ENCODE results near the gene LGR4.
"Not testable (repeated sequence)": the region's sequence is repeated elsewhere in the genome, so short reads cannot be mapped to it uniquely, and the experiment has no call there.

The LGR4 gene

GRCh38 chr11:27331981-27332380 lies 140.6 kb downstream of the LGR4 start:
- no peak for DNase-seq

- no peak for DNase-seq
These were observed 141.8 kb downstream of the LGR4 start for GRCh38 chr11:27330633-27331270.

DNA sequence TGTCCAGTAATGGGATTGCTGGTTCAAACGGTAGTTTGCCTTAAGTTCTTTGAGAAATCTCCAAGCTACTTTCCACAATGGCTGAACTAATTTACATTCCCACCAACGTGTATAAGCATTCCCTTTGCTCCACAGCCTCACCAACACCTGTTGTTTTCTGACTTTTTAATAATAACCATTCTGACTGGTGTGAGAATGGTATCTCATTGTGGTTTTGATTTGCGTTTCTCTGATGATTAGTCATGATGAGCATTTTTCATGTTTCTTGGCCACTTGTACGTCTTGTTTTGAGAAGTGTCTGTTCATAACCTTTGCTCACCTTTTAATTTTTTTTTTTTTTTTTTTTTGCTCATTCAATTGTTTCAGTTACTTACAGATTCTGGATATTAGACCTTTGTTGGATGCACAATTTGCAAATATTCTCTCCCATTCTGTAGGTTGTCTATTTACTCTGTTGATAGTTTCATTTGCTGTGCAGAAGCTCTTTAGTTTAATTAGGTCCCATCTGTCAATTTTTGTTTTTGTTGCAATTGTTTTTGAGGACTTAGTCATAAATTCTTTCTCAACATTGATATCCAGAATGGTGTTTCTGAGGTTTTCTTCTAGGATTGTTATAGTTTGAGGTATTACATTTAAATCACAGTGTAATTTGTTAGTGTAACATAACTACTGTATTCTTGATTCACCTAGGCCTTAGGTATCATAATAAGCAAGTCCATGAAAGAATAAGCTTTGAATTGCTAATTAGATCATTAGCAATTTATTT lies 142.5 kb downstream of the LGR4 start:
- no peak for DNase-seq

- no peak for DNase-seq
These were observed 144.0 kb downstream of the LGR4 start for GRCh38 chr11:27328614-27329013.

DNA sequence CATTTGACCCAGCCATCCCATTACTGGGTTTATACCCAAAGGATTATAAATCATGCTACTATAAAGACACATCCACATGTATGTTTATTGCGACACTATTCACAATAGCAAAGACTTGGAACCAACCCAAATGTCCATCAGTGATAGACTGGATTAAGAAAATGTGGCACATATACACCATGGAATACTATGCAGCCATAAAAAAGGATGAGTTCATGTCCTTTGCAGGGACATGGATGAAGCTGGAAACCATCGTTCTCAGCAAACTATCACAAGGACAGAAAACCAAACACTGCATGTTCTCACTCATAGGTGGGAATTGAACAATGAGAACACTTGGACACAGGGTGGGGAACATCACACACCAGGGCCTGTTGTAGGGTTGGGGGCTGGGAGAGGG lies 145.5 kb downstream of the LGR4 start:
- not testable (repeated sequence) for DNase-seq

DNA sequence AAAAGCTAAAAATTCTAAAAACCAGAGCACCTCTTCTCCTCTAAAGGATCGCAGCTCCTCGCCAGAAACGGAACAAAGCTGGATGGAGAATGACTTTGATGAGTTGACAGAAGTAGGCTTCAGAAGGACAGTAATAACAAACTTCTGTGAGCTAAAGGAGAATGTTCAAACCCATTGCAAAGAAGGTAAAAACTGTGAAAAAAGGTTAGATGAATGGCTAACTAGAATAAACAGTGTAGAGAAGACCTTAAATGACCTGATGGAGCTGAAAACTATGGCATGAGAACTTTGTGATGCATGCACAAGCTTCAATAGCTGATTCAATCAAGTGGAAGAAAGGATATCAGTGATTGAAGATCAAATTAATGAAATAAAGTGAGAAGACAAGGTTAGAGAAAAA lies 150.4 kb downstream of the LGR4 start:
- not testable (repeated sequence) for DNase-seq

GRCh38 chr11:27321340-27321739 lies 151.2 kb downstream of the LGR4 start:
- not testable (repeated sequence) for DNase-seq

DNA sequence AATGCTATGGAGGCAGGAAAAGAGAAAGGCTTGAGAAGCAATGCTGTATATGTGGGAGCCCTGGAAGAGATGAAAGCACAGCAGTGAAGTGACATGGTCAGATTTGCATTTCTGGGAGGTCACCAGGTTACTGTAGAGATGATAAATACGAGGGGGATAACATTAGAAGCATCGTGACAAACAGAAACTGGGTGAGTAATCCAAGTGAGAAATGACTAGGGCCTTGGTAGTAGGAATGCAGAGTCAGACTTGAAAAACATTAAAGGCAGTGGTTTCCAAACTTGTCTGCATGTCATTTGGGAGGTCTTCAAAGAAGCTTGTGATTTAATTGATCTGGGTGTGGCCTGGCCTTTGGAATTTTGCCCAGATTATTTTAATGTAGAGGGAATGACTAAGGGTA lies 153.5 kb downstream of the LGR4 start:
- DNase-seq, result no peak

- no peak for DNase-seq
These were observed 154.8 kb downstream of the LGR4 start for GRCh38 chr11:27317751-27318150.
